ENCODE results near the gene IGSF3. TPM values are rescaled to one million over a fixed set of nuclear protein-coding genes. Genes with fewer than 3 reads are reported as not detected.

Gene IGSF3
- total RNA-seq, 1 donor from 2014 or later: 15.8 TPM

DNA sequence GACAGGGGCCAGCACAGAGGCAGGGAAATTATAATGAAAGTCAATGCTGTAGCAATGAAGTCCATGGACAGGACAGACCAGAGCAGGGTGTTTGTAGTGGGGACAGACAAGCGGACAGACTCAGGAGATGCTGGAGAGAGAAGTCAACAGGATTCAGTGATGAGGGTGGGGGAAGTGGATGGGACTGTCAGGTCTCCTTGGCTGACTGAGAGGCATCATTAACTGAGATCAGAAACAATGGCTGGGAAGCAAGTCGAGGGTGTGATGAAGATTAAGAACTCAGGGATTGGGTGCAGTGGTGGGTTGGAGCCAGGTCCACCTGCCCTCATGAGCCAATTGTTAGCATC lies 122.2 kb downstream of the IGSF3 start:
- Histone ChIP-seq H3K4me3 (no peak overlapping the region), H3K9me3 (no peaks in the 10 kb centered on the region), H3K36me3 (peaks cover 26% of the 10 kb centered on the region), H3K4me1 (peaks cover 14% of the 10 kb centered on the region), H3K27me3 (ENCODE audit: low read depth) (no peaks in the 10 kb centered on the region), H3K27ac (no peak overlapping the region)
- DNase-seq: no peak
- intact Hi-C loops (cut with DNase I): no loop called here
- no peak for TF ChIP-seq CTCF (IDR thresholded peaks at IDR 0.05)
- no peak for ATAC-seq

- H3K4me1 ChIP-seq: peaks cover 14% of the 10 kb centered on the region
- DNase-seq: no peak
- no peak for TF ChIP-seq CTCF (IDR thresholded peaks at IDR 0.05)
- H3K36me3 ChIP-seq: peaks cover 26% of the 10 kb centered on the region
- H3K27ac ChIP-seq: no peak overlapping the region
- no peak for ATAC-seq
- H3K27me3 ChIP-seq (ENCODE audit: low read depth): no peaks in the 10 kb centered on the region
- intact Hi-C loops (cut with DNase I): no loop called here
- no peaks in the 10 kb centered on the region for H3K9me3 ChIP-seq
- no peak overlapping the region for H3K4me3 ChIP-seq
Observed at GRCh38 chr1:116544588-116545358, 122.8 kb downstream of the IGSF3 start.

DNA sequence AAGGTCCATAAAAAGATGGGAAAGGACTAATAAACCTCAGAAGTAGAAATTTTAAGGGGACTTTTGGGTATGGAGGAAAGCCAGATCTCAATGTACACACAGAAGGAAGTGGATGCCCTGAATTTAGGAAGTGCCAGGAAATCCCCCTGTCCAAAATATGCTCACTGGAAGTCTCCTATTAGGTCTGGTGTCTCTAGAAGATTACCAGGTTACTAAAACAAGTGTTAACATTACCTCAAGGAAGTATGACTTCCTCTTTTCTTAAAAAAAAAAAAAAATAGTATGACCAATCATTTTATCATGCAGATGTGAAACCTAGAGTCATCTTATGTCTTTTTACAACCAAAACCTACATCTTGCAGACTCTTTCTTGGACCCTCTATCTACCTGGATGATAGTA lies 127.4 kb downstream of the IGSF3 start:
- intact Hi-C loops (cut with DNase I): no loop called here
- no peak for ATAC-seq
- no peaks in the 10 kb centered on the region for H3K9me3 ChIP-seq
- no peak for DNase-seq
- no peak overlapping the region for H3K27ac ChIP-seq
- no peaks in the 10 kb centered on the region for H3K27me3 ChIP-seq (ENCODE audit: low read depth)
- H3K4me1 ChIP-seq: peaks cover 8% of the 10 kb centered on the region
- no peak overlapping the region for H3K4me3 ChIP-seq
- no peak for TF ChIP-seq CTCF (IDR thresholded peaks at IDR 0.05)
- H3K36me3 ChIP-seq: peaks cover 45% of the 10 kb centered on the region

- Histone ChIP-seq H3K4me1 (peaks cover 8% of the 10 kb centered on the region), H3K27ac (no peak overlapping the region), H3K4me3 (no peak overlapping the region), H3K9me3 (no peaks in the 10 kb centered on the region), H3K36me3 (peaks cover 55% of the 10 kb centered on the region), H3K27me3 (ENCODE audit: low read depth) (no peaks in the 10 kb centered on the region)
- no peak for DNase-seq
- TF ChIP-seq CTCF (IDR thresholded peaks at IDR 0.05): no peak
- no peak for ATAC-seq
- intact Hi-C loops (cut with DNase I): no loop called here
Observed at GRCh38 chr1:116538544-116538943, 129.0 kb downstream of the IGSF3 start.

GRCh38 chr1:116537898-116538297 lies 129.6 kb downstream of the IGSF3 start:
- no peak for ATAC-seq
- Histone ChIP-seq H3K27ac (no peak overlapping the region), H3K4me3 (no peak overlapping the region), H3K4me1 (peaks cover 8% of the 10 kb centered on the region), H3K9me3 (no peaks in the 10 kb centered on the region), H3K27me3 (ENCODE audit: low read depth) (no peaks in the 10 kb centered on the region), H3K36me3 (peaks cover 54% of the 10 kb centered on the region)
- TF ChIP-seq CTCF (IDR thresholded peaks at IDR 0.05): no peak
- intact Hi-C loops (cut with DNase I): no loop called here
- no peak for DNase-seq
